GM12874 (cell line): ENCODE measurements around the gene SLC24A1.

Experiments used
- TF ChIP-seq, protein P1 (sequence below): IDR thresholded peaks from 2 replicates; pipeline ENCODE4 v1.5.1; 2011; ENCODE audit warnings: low read depth, mild to moderate bottlenecking, control low read depth, low read length, moderate library complexity; ENCODE audit not compliant: insufficient read depth

SLC24A1 gene

DNA sequence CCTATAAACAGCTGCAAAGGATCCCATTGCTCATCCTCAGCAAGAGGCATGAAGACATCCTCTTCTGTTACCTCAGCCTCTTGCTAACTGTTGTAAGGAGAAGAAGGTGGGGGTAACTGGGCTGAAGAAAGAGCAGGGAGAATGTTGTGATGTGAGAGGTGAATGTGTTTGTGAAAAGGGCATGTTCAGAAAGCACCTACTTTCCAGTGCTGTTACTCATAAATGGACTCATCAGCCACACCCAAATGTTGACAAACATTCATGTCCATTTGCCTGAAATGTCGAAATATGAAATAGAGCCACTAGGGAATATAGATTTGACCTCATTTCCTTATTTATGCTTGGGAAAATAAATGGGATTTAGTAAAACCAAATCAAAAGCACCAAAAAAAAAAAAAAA, 12.6 kb downstream of the SLC24A1 start:
- TF ChIP-seq, protein P1, sequence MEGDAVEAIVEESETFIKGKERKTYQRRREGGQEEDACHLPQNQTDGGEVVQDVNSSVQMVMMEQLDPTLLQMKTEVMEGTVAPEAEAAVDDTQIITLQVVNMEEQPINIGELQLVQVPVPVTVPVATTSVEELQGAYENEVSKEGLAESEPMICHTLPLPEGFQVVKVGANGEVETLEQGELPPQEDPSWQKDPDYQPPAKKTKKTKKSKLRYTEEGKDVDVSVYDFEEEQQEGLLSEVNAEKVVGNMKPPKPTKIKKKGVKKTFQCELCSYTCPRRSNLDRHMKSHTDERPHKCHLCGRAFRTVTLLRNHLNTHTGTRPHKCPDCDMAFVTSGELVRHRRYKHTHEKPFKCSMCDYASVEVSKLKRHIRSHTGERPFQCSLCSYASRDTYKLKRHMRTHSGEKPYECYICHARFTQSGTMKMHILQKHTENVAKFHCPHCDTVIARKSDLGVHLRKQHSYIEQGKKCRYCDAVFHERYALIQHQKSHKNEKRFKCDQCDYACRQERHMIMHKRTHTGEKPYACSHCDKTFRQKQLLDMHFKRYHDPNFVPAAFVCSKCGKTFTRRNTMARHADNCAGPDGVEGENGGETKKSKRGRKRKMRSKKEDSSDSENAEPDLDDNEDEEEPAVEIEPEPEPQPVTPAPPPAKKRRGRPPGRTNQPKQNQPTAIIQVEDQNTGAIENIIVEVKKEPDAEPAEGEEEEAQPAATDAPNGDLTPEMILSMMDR: no peak

DNA sequence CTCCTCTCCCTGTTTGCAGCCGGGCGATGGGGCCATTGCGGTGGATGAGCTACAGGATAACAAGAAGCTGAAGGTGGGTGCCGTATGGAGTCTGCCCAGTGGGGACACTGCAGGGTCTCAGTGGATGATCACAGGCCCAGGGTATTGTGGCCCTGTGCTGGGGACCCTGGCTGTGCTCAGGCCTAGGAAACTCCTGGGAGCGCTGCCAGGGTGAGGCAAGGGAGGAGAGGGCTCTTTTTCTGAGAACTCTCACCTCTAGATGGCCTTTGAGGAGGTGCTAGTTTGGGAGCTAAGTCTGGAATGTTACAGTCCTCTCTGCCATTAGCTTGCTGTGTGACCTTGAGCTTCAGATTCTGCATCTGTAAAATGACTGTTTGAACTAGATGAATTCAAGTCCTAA, 16.4 kb downstream of the SLC24A1 start:
- TF ChIP-seq, protein P1: no peak

DNA sequence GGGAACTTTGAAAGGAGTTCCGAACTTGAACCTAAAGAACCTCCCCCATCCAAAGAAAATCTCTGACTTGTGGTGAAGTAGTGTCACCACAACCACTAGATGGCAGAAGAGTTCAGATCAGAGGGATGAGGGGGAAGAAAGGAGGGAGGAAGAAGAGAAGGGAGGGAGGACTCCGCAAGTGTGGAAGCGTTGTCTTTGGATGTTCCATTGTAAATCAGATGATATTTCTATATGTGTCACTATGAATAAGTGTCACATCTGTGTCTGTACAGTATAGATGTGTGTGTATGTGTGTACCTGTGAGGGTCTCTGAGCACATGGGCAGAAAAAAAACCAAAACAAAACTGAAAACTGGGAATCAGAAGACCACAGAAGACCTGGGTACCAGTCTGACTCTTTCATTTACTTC, 16.9 kb downstream of the SLC24A1 start:
- TF ChIP-seq, protein P1: peak; percentile 67

GRCh38 chr15:65639509-65639908, 17.8 kb downstream of the SLC24A1 start:
- TF ChIP-seq, protein P1: no peak

GRCh38 chr15:65641768-65642475, 20.2 kb downstream of the SLC24A1 start:
- TF ChIP-seq, protein P1: no peak

DNA sequence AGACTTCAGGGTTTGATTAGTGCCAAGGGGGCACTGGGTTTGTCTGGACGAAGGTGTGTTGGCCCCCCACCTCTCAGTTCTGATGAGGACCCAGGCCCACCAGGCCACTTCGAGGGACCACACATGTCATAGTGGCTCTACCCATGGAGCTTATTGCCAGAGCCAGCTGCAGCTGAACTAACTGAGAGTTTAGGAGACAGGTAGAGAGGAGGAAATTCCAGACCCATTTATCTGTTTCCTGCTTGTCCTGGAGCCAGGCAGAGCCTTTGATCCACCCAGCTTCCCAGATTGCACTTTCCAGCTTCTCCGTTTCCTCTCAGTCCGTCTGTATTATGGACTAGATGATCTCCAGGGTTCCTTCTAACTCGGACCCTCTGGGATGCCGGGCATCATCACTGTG, 20.9 kb downstream of the SLC24A1 start:
- TF ChIP-seq, protein P1: no peak

DNA sequence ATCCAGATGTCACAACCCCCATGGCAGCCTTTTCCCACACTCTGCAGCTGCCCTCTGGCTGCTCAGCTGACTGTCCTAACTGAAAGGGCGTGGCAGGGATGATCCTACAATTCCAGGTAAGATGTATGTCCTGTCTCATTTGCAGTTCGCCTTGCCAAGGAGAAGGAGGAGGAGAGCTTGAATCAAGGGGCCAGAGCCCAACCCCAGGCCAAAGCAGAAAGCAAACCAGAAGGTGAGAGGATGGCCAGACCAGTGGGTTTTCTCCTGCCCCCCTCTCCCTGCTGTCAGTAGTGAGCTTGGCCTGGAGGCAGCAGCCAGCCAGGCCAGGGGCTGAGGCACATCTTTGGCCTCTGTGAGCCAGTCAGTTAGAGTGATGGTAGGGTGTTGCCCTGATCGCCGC, 22.5 kb downstream of the SLC24A1 start:
- TF ChIP-seq, protein P1: no peak

DNA sequence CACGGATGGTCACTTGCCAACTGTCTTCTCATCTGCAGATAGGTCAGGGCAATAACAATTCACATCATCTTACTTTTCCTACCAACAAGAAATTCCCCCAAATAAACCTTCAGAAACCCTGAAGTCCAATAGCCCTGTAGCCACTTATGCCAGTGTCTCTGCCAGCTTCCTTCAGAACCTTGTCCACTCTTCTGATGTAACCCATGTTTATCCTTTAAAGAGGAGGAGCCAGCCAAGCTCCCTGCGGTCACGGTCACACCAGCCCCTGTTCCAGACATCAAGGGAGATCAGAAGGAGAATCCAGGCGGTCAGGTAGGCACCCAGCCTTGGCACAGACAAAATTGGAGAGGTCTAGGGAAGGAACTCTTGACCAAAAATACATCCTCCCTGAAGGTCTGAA, 23.7 kb downstream of the SLC24A1 start:
- TF ChIP-seq, protein P1: no peak
